Astrocyte (in vitro differentiated cells and primary cell): ENCODE data around the gene WDR27.

Experiments
- EZH2 ChIP-seq: IDR thresholded peaks from 2 replicates; pipeline ENCODE4 v1.6.1; 2012; ENCODE audit warnings: mild to moderate bottlenecking, low read length, inconsistent platforms; ENCODE audit not compliant: insufficient read depth
- TF ChIP-seq, protein P1 (sequence below): IDR thresholded peaks from 2 replicates; pipeline ENCODE4 v1.5.1; 2011; ENCODE audit warnings: low read depth, mild to moderate bottlenecking, inconsistent platforms, low read length, moderate library complexity; ENCODE audit not compliant: insufficient read depth

DNA sequence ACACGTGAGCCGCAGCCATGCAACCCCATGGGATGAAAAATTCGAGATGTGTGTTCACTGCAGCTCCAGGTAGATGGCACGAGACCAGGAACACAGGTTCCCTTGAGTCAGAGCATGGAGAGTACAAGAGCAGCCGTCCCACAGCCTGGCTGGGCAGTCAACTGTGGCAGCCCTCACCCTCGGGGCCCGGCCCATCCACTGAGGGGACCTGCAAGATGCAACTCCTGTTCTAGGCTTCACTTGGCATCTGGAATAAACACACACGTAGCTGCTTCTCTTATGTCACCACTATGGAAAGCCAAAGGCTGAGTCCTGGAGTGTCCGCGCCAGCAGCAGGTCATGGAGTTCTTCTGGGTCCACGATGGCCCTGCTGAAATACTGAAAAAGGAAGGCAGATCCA is 77.0 kb downstream of the WDR27 start:
- TF ChIP-seq, protein P1, sequence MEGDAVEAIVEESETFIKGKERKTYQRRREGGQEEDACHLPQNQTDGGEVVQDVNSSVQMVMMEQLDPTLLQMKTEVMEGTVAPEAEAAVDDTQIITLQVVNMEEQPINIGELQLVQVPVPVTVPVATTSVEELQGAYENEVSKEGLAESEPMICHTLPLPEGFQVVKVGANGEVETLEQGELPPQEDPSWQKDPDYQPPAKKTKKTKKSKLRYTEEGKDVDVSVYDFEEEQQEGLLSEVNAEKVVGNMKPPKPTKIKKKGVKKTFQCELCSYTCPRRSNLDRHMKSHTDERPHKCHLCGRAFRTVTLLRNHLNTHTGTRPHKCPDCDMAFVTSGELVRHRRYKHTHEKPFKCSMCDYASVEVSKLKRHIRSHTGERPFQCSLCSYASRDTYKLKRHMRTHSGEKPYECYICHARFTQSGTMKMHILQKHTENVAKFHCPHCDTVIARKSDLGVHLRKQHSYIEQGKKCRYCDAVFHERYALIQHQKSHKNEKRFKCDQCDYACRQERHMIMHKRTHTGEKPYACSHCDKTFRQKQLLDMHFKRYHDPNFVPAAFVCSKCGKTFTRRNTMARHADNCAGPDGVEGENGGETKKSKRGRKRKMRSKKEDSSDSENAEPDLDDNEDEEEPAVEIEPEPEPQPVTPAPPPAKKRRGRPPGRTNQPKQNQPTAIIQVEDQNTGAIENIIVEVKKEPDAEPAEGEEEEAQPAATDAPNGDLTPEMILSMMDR = no peak
- no peak for TF ChIP-seq EZH2
